ENCODE data around the gene PSMD1. TPM values are rescaled to one million over a fixed set of nuclear protein-coding genes. Genes with fewer than 3 reads are reported as not detected.

Gene PSMD1
- total RNA-seq, 1 experiment from 2014 or later, result 133 TPM

DNA sequence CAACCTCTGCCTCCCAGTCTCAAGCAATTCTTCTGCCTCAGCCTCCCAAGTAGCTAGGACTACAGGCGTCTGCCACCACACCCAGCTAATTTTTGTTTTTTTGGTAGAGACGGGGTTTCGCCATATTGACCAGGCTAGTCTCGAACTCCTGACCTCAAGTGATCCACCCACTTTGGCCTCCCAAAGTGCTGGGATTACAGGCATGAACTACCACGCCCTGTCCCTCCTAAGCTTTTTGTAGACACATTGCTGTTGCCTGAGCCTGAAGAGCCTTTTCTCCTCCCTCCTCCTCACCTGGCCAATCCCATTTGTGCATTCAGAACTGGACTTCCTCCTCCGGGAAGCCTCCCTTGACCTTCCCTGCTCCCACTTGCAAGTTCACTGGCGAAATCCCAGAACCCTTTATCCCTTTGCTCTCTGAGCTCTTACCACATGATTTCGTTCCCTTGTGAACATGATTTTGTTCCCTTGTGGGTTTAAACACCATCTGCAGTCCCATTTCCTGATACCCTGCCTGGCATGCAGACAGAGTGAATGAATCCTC lies 16.8 kb upstream of the PSMD1 start:
- no peaks in the 10 kb centered on the region for H3K9me3 ChIP-seq (ENCODE audit: control insufficient read depth in 1 of 2, insufficient read depth in 1 of 2, low read depth in 1 of 2, low read length in 2 of 2)
- intact Hi-C loops (cut with micrococcal nuclease), result no loop called here
- H3K4me2 ChIP-seq (ENCODE audit: low read length), result no peak overlapping the region
- no peak overlapping the region for H2AFZ ChIP-seq (ENCODE audit: low read depth, low read length, poor library complexity, severe bottlenecking)
- H3K36me3 ChIP-seq (ENCODE audit: control insufficient read depth in 1 of 2, insufficient read depth in 2 of 2, low read length in 2 of 2), result peaks cover 0 to 3% of the 10 kb centered on the region in 2 experiments; a peak in 1 of 4 replicates
- CTCF ChIA-PET, result no interaction called here
- RAD21 ChIA-PET (ENCODE audit: low non-redundant PET in 1 of 2, low total read pairs in 2 of 2, uncharacterized antibody in 2 of 2, unreplicated experiment in 2 of 2), result no interaction called here
- no peak overlapping the region for H3K27ac ChIP-seq (ENCODE audit: low read depth, low read length)
- H3K79me2 ChIP-seq (ENCODE audit: insufficient read depth, low read length), result no peaks in the 10 kb centered on the region
- no peak overlapping the region for H3K9ac ChIP-seq (ENCODE audit: low read length)
- DNase-seq (ENCODE audit: low read depth, low spot score), result no peak
- no TSS peak for BruUV-seq (replicated peaks)
- no peaks in the 10 kb centered on the region for H4K20me1 ChIP-seq (ENCODE audit: insufficient read depth)
- H3K4me1 ChIP-seq (ENCODE audit: control insufficient read depth in 1 of 2, insufficient read depth in 2 of 2, low read length in 2 of 2), result peaks cover 0 to 11% of the 10 kb centered on the region in 2 experiments; a peak in 1 of 4 replicates
- TF ChIP-seq SRF (IDR thresholded peaks at IDR 0.05; ENCODE audit: low read depth) (no peak), RAD21 (IDR thresholded peaks at IDR 0.05; ENCODE audit: low read depth) (no peak), ZNF274 (IDR thresholded peaks at IDR 0.05; ENCODE audit: low read depth, low read length) (no peak), EGR1 (IDR thresholded peaks at IDR 0.05; ENCODE audit: low read depth) (no peak)
- TF ChIP-seq, protein P1, sequence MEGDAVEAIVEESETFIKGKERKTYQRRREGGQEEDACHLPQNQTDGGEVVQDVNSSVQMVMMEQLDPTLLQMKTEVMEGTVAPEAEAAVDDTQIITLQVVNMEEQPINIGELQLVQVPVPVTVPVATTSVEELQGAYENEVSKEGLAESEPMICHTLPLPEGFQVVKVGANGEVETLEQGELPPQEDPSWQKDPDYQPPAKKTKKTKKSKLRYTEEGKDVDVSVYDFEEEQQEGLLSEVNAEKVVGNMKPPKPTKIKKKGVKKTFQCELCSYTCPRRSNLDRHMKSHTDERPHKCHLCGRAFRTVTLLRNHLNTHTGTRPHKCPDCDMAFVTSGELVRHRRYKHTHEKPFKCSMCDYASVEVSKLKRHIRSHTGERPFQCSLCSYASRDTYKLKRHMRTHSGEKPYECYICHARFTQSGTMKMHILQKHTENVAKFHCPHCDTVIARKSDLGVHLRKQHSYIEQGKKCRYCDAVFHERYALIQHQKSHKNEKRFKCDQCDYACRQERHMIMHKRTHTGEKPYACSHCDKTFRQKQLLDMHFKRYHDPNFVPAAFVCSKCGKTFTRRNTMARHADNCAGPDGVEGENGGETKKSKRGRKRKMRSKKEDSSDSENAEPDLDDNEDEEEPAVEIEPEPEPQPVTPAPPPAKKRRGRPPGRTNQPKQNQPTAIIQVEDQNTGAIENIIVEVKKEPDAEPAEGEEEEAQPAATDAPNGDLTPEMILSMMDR (IDR thresholded peaks at IDR 0.05 in 2 of 3, conservative IDR thresholded peaks at IDR 0.05 in 1 of 3; ENCODE audit: borderline replicate concordance in 1 of 3, insufficient read depth in 1 of 3, low read depth in 2 of 3, low read length in 2 of 3), result no peak
- no peak overlapping the region for H3K4me3 ChIP-seq (replicated peaks in 1 of 2; ENCODE audit: low read depth in 1 of 2, low read length in 2 of 2)
- POLR2A ChIA-PET, result interaction anchor here (1.0 kb wide), 1 partner anchor 13 kb away, joined by 3 read pairs; no protein-coding TSS in a partner anchor
- ATAC-seq, result no peak
- H3K27me3 ChIP-seq (ENCODE audit: insufficient read depth, low read length), result no peaks in the 10 kb centered on the region
- H3K9me2 ChIP-seq (ENCODE audit: insufficient read depth), result no peaks in the 10 kb centered on the region

DNA sequence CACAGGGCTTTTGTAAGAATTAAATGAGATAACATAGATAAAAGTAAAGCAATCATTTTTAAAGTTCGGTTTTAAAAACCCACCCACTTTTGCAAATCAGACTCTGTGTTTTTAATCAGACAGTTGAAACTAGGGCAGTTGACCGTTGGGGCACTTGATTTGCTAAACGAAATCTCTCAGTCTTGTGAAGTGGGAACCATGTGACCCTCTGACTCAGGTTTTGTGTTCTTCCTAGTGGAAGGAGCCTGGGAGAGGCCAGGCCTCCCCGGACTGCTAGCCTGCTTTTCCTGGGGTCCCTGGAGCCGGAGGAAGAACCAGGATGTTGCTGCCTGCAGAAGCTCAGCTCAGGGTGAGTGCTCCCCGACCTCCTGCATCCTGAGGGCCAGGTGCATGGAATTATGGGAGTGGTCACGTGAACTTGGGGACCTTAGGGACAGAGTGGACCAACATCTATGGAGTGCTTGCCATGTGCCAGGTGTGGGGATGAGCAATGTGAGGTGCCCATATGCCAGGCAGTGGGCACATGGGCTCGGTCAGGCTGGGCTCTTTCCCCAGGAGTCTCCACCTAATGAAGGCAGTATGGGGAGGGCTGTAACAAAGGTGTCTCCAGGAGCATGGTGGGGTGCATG lies 15.5 kb upstream of the PSMD1 start:
- Histone ChIP-seq H3K9me2 (ENCODE audit: insufficient read depth) (no peaks in the 10 kb centered on the region), H3K4me1 (ENCODE audit: control insufficient read depth in 1 of 2, insufficient read depth in 2 of 2, low read length in 2 of 2) (peaks cover 0 to 11% of the 10 kb centered on the region in 2 experiments; a peak in 1 of 4 replicates), H3K9ac (ENCODE audit: low read length) (no peak overlapping the region), H3K4me2 (ENCODE audit: low read length) (no peak overlapping the region), H3K27ac (ENCODE audit: low read depth, low read length) (no peak overlapping the region), H3K36me3 (ENCODE audit: control insufficient read depth in 1 of 2, insufficient read depth in 2 of 2, low read length in 2 of 2) (peaks cover 0 to 3% of the 10 kb centered on the region in 2 experiments; a peak in 1 of 4 replicates), H2AFZ (ENCODE audit: low read depth, low read length, poor library complexity, severe bottlenecking) (no peak overlapping the region), H3K27me3 (ENCODE audit: insufficient read depth, low read length) (no peaks in the 10 kb centered on the region), H3K9me3 (ENCODE audit: control insufficient read depth in 1 of 2, insufficient read depth in 1 of 2, low read depth in 1 of 2, low read length in 2 of 2) (no peaks in the 10 kb centered on the region), H3K79me2 (ENCODE audit: insufficient read depth, low read length) (no peaks in the 10 kb centered on the region), H4K20me1 (ENCODE audit: insufficient read depth) (no peaks in the 10 kb centered on the region), H3K4me3 (replicated peaks in 1 of 2; ENCODE audit: low read depth in 1 of 2, low read length in 2 of 2) (no peak overlapping the region)
- RAD21 ChIA-PET (ENCODE audit: low non-redundant PET in 1 of 2, low total read pairs in 2 of 2, uncharacterized antibody in 2 of 2, unreplicated experiment in 2 of 2), result no interaction called here
- CTCF ChIA-PET, result no interaction called here
- ATAC-seq (no peak), DNase-seq (ENCODE audit: low read depth, low spot score) (no peak)
- intact Hi-C loops (cut with micrococcal nuclease), result no loop called here
- BruUV-seq (replicated peaks), result no TSS peak
- POLR2A ChIA-PET, result no interaction called here
- no peak for TF ChIP-seq EGR1 (IDR thresholded peaks at IDR 0.05; ENCODE audit: low read depth)
- TF ChIP-seq ZFX (IDR thresholded peaks at IDR 0.05), result no peak
- no peak for TF ChIP-seq TCF7L2 (IDR thresholded peaks at IDR 0.05; ENCODE audit: borderline replicate concordance, extremely low read depth, insufficient read depth, insufficient read length)
- no peak for TF ChIP-seq REST (IDR thresholded peaks at IDR 0.05; ENCODE audit: low read depth)
- no peak for TF ChIP-seq ELF1 (IDR thresholded peaks at IDR 0.05; ENCODE audit: borderline replicate concordance, low read depth)
- no peak for TF ChIP-seq POLR2A (IDR thresholded peaks at IDR 0.05; ENCODE audit: borderline replicate concordance, extremely low read depth, insufficient read depth, insufficient read length)
- no peak for TF ChIP-seq EZH2 (IDR thresholded peaks at IDR 0.05)
- TF ChIP-seq JUND (IDR thresholded peaks at IDR 0.05), result no peak
- no peak for TF ChIP-seq SIN3A (IDR thresholded peaks at IDR 0.05; ENCODE audit: low read depth)
- TF ChIP-seq EZH2phosphoT487 (IDR thresholded peaks at IDR 0.05; ENCODE audit: borderline replicate concordance), result no peak
